Cerebellar nuclear complex (tissue), 1 donor: ENCODE results near the gene LHFPL2.

Experiments used
- DNase-seq, 2 experiments: peaks; one replicate each; lab custom pipeline; 2025; lab: John Stamatoyannopoulos, UW

Gene LHFPL2

DNA sequence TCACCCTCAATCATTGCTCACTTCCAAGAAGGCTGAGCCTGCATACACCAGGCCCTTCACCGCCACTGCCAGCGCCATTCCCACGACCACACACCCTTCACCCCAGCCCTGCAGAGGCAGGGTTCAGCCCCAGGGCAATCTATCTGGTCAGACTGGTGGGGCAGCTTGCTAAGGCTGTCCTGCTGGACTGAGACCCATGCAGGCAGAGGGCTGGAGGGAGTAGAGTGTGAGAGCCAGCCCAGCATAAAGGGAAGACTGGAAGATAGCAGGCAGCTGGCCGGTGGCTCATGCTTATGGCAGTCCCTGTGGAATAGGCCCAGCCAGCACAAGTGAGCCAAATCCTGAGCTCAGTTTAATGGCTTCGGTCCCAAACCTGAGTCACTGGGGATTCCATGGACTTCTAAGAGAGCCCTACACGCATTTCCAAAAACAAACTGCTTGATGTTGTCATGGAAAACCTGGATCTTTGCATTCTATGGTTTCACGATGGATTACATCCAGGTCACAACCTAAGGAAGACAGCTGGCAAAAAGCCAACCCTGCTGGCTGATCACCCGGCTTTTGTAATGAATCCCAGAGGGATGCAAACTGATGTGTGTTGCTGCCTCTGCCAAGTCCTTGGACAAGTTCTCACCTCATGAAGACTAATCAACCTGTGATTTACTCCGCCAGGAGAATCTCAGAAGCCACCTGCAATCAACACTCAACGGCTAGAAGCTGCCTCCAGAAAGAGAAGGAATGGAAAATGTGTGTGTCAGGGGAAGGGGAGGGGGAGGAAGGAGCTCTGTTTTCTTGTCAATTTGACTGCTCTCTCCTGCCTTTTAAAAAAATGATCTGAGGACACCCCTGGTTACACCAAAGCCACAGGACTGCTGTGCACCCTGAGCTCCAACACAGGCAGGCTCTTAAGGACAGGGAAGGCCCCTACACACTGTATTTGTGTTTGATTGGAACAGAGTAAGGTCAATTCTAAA is 143.6 kb downstream of the LHFPL2 start:
- DNase-seq, result no peak

DNA sequence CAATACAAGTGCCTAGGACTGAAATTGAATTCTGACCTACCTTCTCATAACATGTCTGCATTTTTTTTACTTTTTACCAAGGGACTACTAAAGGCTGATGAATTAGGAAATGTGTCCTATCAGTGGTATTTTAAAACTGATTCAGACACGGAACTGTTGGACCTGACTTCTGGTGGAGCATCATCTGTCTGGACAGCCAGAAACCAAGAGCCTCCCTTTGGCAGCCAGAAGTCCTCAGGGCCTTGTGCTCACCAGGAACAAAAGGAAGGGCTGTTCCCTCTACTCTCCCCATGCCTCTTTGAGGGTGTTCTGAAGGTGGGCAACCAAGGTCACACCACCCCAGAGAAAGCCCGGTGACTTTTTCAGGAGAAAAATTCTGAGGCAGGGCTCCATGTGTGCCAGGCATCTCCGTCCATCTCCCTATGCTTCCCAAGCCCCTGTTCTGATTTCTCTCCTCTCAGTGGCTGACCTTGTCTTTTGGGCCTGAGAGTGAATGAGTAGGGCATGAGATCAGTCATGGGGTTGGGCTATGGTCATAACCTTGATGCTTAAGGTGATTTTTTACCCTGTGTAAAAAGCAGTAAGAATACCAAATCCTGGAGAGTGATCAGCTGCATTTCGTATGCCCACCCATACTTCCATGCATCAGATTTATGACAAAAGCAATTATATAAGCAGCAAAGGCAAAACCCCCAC is 144.5 kb downstream of the LHFPL2 start:
- no peak for DNase-seq

DNA sequence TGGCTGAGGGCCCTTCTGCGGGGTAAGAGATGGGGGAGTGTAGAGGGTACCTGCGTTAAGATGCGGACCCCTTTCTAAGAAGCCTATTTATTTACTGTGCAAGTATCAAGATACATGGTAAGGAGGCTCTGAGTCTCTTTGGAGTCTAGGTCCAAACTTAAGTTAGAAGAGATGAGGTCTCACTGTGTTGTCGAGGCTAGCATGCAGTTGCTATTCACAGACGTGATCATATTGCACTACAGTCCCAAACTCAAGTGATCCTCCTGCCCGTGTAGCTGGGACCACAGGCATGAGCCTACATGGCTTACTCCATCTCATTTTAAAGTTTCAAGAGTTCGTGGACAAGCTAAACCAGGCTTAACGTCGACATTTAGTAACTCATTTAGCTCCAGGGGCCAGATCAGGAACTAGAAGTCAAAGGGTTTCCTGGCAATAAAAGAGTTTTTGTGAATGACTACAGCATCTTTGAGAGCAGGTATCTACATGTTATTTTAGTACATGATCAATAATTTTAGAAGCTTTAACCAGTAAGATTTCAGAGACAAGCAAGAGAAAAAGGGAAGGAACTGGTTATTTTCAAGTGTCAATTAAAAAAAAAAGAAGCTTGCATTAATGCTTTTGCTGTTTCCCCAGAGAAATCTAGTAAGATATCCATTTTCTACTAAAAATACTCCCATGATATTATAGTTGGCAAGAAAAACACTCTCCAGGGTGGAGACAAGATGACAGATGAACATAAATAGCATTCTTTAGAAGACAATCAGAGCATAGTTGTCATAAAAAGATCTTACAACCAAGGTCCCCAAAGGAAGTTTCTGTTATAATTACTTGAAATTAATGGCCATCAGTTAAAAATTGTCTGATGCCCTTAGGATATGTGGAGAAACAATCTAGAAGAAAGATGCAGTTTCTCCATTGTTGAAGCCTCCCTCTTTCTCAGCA is 146.9 kb downstream of the LHFPL2 start:
- DNase-seq, result no peak

DNA sequence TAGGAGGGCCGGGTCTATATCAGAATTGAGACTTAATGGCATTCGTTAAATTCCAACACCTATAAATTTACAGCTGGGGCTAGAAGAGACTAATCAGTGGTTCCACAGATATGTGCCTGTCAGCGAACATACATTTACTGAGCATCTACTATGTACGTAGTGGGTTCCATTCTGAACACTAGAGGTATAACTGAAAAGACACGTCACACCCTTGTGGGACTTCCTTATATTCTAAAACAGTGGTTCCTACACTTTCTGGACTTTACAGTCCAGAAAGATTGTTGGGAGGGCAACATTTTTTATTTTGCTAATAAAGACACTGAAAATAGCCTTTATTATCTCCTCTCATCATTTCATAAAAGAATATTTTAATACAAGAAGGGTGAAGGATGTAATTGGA is 147.7 kb downstream of the LHFPL2 start:
- DNase-seq, result no peak

DNA sequence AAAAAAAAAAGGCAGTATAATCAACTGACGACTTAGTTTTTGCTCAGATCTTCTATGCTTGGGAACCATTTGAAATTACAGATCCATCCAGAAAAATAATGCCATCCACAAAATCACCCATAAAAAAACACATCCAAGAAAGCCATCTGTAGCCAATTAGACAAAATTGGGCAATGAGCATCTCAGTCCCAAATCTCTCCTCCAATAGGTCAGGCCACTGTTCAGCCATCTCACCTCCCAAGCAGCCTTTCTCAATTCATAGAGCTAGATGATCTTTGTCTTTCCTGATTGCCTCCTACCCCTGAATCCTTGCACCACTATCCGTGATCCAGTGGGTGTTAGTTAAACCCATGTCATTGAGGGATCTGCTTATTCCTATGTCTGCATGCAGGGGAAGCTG is 148.5 kb downstream of the LHFPL2 start:
- no peak for DNase-seq

DNA sequence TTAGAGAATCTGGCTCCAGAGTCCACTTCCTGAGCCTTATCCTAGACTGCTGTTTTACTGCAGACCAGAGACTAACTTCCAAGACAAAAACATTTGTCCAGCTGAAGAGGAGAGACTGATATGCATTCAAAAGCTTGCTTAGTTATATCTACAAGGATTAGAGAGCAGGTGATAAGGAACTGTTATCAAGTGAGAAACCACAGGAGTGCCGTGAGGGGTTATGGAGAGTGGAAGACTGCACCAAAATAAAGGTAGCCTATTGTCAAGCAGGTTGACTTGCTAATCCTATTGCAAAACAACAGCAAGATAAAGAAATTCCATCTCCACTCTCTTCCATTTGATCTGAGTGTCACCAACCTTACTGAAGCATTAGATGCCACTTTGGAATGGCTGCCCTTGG is 149.1 kb downstream of the LHFPL2 start:
- no peak for DNase-seq

DNA sequence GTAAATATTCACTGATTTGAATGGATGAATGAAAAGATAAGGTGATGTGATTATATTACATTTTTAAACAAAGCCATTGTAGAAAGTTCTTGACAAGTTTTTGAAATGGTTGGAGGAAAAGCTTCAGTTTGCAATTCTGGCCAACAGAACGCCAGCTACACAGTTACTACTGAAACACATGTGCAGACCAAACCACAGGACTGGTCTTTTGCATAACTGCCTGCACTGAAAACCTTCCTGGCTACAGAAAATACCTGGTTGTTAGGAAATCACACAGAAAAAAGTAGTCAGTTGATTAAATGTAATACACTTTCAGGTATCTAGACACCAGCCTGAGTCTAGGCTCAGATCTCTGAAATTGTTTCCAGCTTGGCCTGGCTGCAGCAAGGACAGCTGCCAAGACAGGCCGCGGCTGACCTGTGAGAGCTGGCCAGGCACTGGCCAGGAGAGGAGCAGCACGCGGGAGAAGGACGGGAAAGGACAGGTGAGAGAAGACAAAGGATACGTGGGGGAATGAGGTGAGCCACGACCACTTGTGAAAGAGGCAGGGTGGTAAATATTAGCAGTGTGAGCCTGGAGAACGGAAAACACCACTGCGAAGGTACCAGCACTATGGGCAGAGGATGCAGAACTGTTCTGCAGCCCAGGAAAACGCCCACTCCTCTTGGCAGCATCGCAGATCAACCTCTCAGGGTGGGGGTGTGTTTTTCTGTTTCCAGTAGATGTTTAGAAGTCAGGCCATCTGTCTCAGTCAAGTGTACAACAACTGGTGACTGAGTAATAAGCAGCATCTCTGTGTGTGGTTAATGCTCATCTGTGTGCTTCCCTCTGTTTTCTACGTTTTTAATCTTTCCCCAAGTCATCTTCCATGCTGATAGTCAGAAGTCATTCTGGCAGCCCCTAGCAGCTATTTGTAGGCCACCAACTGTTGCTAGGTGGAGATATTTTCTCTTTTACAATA is 150.7 kb downstream of the LHFPL2 start:
- DNase-seq, result no peak

DNA sequence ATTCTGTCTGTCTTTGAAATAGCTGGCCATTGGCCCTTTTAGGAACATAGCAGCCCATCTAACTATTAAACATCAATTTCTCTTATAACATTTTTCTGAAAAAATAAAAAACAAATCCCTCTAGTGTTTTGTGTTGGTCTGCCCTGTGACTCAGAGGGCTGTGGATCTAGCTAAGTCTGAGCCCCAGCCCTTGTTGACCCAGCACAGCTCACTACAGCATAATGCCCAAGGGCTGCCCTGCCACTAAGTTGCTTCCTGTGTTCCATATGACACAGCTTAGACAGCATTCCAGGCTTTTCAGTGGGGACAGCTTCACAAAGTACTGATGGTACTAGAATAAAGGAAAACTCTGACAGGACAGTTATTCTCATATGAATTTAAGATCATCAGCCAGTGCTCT is 152.2 kb downstream of the LHFPL2 start:
- no peak for DNase-seq

DNA sequence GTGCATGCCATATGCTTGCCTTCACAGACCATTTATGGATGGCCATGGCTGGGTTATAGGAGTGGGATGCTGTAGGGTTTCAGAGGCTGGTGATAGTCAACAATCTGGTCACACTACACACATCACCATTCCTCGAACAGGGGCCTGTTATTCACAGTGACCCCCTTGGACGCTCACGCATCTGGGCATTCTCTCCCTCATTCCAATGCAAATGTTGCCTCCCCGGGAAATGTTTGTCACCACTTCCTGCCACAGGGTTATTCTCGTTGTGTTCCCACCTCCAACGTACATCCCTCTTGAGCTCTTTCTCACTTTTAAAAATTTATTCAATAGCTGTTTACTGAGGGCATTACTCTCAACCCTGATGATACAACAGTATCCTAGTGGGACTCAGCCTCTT is 152.8 kb downstream of the LHFPL2 start:
- DNase-seq, result no peak

DNA sequence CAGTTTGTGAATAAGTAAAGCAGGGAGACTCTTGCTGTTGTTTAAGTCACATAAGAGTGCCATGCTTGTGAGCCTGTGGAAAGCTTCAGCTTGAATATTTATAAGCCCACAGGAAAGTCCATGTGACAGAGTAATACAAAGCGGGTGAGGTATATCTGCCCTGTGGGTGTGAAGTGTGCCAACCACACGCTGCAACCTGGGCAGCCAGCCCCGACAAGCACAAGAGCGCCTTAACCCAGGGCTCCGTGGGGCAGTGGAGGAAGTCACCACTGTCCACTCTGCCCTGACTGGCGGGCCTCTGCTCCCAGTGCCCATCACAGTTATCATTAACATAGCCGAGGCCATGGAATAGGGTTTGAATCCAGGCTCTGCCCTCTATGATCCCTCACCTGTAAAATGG is 155.9 kb downstream of the LHFPL2 start:
- DNase-seq, result no peak

DNA sequence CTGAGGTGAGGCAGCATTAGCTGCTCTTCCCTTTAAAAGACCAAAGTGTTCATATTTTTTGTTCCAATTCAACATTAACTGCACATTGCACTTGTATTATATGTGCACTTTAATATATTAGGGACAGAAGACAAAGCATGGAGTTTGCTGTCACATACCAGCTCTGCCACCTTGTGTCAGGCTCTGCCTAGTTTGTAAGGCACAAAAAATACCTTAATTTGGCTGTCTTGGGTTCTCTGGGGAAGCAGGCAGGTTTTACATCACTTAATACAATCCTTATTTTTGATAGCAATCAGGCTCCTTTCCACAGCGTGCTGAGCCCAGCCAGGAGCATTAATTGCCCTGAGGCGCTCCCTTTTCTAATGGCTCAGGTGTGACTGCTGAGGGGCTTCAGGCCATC is 156.3 kb downstream of the LHFPL2 start:
- no peak for DNase-seq

DNA sequence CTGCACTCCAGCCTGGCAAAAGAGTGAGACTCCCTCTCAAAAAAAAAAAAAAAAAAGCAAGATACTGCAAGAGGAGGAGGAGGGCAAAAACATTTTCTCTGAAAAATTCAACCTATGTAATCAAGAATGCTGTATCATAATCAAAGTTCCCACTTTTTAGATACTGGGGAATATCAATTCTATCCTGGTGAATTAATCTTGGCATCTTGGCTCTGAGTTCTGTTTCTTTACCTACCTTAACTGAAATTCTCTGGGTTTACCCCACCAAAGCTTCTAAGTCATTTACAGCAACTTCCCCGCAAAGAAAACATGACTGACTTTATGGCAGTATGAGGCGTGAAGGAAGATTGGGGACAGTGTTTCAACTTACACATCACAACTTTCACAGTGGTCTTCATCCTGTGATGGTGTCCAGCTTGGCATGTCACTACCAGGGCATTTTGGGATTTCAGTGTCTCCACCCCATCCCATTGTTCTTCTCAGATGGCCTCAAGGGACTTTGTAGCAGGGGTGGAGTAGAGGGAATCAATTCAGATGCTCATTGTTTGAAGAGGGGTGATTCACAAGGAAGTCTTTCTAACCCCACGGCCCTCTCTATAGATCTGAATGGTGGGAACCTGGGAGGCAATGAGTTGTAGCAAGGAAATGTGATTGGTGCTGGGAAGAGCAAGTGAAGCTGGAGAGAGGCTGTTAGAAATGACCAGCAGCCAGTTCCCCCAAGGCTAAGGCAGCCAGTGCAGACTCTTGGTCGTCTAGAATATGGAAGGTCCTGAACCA is 157.7 kb downstream of the LHFPL2 start:
- no peak for DNase-seq

DNA sequence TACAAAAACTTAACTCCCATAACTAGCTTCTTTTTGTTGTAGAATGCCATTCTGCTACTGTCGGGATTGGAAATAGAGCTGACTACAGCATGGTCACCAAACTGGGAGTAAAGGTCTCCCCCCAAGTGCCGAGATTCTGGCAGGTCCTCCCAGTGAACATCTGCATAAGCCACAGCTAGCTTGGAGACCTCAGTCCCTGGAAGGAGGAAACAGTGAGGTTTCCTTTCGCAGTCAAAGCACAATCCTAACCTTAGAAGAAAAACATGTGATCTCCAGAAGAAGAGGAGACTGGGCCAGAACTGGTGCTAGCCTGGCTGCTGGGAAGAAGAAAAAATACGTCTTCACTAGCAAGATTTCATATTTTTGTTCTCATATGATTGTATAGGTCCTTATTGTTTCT is 160.7 kb downstream of the LHFPL2 start:
- no peak for DNase-seq

DNA sequence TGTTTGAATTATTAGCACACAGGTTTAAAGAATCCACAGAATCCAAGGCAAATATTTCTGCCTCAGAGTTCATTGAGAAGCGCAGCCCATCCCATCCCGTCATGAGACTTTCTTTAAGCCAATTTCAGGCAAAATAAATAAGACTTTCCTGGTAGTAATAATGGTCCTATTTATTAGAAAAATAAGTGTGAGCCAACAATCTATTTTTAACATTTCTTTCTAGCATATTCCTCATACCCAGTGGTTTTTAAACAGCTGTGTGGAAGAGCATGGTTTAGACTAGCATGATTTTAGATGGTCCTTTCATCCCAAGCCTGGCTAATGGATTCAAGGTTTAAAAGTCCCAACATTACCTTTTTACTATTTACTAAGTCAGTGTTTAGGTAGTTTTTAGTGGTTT is 162.4 kb downstream of the LHFPL2 start:
- no peak for DNase-seq

DNA sequence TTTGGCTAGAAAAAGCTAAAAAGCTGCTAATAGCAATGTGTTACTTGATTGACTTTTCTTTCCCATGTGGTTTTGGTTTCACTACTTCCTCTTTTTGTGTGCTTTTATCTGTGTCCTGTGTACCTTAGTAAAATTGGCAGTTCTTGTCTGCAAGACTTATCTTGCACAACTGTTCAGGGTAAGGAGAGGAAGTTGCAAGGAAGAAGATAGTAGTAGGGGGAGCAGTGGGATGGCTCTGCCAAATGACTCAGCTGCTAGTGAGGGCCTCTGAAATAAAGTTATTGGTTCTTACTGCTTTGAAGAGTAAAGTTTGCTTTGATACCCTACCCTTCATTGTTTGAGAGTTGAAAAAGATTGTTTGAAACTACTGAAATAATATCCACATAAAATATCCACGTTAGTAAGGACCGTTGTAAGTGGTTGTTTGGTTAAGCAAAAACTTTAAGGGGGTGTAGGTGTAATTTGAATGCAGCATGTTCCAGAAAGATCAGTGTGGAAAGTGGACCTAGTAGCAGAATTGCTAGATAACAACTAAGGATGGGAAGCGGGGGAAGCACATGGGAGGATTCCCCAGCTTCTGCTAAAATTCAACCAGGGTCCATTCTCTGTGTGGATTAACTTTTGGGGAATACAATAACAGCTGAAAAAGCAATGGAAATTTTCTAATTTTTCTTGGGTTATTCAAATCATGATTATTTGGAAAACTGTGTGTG is 164.6 kb downstream of the LHFPL2 start:
- no peak for DNase-seq

DNA sequence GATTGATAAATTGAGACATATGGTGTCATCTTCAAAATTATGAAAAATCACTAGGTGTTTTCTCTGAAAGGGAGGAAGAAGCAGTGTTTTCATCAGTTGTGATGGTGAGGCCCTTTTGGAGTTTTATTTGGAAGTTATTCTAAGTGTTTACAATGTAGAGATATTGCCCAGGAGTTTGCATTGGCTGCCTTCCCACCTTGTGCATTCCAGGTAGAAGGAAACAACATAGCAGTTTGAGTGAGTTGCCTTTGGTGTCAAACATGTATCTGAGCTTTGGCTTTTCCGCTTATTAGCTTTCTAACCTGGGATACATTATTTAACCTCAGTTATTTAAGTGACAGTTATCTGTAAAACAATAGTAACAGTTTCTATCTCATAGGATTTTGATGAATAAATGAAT is 165.6 kb downstream of the LHFPL2 start:
- DNase-seq, result no peak

DNA sequence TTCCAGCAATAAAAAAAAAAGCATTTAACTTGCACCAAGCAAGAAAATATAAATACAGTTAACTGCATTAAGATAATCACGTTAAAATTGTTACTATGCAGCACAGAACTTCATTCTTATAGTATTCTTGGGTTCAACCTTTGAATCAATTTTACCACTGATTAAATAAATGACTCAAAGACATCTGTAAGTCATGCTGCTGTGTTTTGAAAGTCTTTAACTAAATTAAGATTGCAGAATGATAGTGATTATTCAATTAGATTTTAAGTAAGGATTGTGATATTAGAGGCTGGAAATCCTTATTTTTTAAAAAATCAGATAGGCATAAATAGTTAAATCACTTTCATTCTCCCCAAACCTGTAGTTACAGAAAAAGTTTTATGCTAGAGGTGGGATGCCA is 171.8 kb downstream of the LHFPL2 start:
- no peak for DNase-seq

DNA sequence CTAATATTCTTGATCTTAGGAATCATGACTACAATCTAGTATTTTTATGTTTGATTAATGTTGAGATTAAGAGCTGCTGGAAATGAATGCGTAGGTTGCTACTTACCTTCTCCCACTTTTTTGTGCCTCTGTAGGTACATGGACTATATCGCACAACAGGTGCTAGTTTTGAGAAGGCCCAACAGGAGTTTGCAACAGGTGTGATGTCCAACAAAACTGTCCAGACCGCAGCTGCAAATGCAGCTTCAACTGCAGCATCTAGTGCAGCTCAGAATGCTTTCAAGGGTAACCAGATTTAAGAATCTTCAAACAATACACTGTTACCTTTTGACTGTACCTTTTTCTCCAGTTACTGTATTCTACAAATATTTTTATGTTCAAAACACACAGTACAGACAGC is 173.2 kb downstream of the LHFPL2 start:
- no peak for DNase-seq

DNA sequence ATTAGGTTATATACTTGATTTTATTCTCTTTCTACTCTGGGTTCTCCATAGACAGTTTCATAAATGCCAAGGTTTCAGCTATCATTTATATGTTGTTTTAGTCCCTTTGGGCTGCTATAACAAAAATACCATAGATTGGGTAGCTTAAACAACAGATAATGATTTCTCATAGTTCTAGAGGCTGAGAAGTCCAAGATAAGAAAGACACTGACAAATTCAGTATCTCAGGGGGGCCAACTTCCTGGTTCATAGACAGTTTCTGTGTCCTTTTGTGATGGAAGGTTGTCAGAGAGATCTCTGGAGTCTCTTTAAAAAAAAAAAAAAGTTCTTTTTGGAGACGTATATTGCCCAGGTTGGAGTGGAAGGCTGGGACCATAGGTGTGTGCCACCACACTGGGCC is 174.8 kb downstream of the LHFPL2 start:
- DNase-seq, result no peak
